ENCODE data around the gene STEAP3. TPM values are rescaled to one million over a fixed set of nuclear protein-coding genes. Genes with fewer than 3 reads are reported as not detected.
"Not testable (repeated sequence)": the region's sequence is repeated elsewhere in the genome, so short reads cannot be mapped to it uniquely, and the experiment has no call there.

Gene STEAP3
- total RNA-seq, 1 experiment from 2014 or later = 13.9 TPM

- no peak for DNase-seq (ENCODE audit: low read depth)
These were observed 38.0 kb downstream of the STEAP3 start for GRCh38 chr2:119261493-119262225.

- DNase-seq (ENCODE audit: low read depth) = no peak
These were observed 39.4 kb downstream of the STEAP3 start for GRCh38 chr2:119263025-119263424.

GRCh38 chr2:119263656-119264055, 40.0 kb downstream of the STEAP3 start:
- DNase-seq (ENCODE audit: low read depth) = no peak

GRCh38 chr2:119264781-119265692, 41.4 kb downstream of the STEAP3 start:
- peak; percentile 48 for DNase-seq (ENCODE audit: low read depth)

DNA sequence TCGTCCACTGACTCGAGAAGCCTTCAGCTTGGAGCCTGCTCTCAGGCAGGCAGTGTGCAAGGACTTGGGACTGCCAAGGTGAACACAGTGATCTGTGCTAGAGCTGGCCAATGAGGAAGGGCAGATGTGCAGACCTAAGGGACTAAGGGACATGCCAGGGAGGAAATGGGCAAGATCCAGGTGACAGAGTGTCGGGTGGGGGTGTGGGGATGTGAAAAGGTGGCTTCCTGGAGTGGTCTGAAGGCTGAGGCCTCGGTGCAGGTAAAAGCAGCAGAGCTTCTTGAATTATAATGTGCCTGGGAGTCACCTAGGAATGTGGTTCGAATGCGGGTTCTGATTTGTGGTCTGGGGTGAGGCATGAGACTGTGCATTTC, 42.0 kb downstream of the STEAP3 start:
- no peak for DNase-seq (ENCODE audit: low read depth)

GRCh38 chr2:119266091-119266589, 42.5 kb downstream of the STEAP3 start:
- no peak for DNase-seq (ENCODE audit: low read depth)

DNA sequence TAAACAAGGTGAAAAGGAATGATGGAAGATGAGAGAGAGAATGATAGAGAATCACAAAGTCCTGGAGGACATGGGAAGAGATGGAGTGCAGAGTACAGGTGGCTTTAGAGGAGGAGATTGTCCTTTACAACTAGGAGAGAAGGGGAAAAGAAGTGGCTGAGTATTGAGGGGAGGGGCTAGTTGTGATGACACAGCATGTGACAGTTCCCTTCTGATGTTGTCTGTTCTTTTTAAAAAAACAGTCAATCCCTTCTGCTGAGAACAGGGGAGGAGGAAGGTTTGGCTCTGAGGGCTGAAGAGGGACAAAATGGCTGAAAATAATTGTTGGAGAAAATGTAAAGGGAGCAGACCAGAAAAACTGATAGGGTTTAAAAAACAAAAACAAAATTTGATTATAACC, 44.0 kb downstream of the STEAP3 start:
- DNase-seq (ENCODE audit: low read depth) = no peak

DNA sequence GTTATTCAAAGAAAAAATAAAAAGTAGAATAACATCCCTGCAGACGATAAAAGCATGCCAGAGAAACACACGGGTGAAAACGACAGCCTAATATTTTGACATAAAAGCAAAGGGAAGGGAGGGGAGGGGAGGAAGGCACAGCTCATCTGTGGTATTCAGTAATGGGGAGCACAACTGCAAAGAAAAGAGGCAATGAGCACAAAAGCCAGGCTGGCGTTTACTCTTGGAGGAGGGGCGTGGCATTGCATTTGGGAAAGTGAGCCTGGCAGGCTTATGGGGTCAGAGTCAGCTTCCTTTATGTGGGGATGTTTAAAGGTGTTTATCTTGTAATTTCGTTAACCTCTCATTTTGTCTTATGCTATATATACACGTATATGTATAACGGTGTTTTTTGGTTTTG, 53.2 kb downstream of the STEAP3 start:
- DNase-seq (ENCODE audit: low read depth) = no peak

DNA sequence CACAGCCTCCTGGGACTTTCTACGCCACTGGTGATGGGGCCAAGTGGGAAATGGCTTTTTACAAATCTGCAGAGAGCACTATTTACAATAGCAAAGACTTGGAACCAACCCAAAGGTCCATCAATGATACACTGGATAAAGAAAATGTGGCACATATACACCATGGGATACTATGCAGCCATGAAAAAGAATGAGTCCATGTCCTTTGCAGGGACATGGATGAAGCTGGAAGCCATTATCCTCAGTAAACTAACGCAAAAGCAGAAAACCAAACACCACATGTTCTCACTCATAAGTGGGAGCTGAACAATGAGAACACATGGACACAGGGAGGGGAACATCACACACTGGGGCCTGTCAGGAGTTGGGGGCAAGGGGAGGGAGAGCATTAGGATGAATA, 54.8 kb downstream of the STEAP3 start:
- not testable (repeated sequence) for DNase-seq (ENCODE audit: low read depth)

DNA sequence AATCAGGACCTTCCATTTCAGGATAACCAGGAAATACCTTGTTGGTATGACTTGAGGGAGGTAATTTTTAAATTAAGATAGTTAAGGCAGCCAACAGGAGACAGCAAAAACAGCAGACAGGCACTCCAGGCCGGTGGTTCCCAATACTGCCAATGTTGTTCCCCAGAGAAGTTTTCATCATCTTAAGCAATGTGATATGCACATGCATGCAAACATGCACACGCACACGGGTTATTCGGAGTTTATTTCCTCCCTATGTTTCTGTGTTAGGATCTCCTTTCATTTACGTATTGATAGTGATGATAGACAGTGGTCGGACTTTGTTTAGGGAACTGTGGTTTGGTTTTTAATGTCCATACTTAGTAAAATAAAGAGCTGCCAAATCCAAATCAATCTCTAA, 55.3 kb downstream of the STEAP3 start:
- no peak for DNase-seq (ENCODE audit: low read depth)

DNA sequence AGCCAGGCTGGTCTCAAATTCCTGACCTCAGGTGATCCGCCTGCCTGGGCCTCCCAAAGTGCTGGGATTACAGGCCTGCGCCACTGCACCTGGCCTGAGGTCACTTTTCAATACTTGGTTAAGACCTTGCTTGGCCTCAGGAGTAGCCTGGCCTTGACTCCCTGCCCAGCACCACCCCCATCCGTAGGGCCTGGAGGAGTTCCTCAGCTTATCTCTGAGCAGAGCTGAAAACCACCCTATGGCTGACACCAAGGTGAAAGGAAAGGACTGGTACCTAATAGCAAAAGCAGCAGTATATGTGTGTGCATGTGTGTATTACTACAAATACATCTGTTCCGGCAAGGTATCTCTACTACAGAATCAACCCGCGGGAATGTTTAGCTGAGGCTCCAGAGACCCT, 56.0 kb downstream of the STEAP3 start:
- no peak for DNase-seq (ENCODE audit: low read depth)

DNA sequence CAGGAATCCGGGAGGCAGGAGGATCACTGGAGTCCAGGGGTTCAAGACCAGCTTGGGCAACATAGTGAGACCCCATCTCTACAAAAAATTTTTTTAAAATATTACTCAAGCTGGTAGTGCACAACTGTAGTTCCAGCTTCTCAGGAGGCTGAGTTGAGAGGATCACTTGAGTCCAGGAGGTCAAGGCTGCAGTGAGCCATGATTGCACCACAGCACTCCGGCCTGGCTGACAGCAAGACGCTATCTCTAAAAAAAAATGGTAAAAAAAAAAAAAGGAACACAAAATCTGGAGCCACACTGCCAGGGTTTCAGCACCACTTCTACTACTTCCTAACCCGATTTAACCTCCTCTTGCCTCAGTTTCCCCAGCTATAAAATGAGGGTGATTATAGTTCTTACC, 57.0 kb downstream of the STEAP3 start:
- no peak for DNase-seq (ENCODE audit: low read depth)

GRCh38 chr2:119282146-119282995, 58.7 kb downstream of the STEAP3 start:
- DNase-seq (ENCODE audit: low read depth) = no peak

- DNase-seq (ENCODE audit: low read depth) = peak; percentile 70
These were observed 59.4 kb downstream of the STEAP3 start for GRCh38 chr2:119282996-119283511.

GRCh38 chr2:119283873-119284331, 60.3 kb downstream of the STEAP3 start:
- peak; percentile 97 for DNase-seq (ENCODE audit: low read depth)

DNA sequence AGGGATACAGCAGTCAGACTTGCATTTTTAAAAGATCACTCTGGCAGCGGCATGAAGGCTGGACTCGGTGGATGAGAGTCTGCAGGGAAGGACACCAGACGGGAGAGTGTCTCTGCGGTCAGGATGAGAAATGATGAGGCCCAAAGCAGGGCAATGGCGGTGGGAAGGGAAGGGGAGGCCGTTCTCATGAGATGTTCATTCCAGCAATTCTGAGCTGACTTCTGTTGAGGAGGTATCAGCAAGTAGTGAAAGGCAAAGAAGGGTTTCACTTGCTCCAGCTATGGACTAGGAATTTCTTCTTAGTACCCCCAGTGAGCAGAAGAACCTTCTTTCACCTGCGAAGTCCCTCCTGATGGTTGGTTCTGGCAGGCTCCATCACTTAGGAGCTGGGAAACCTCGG, 63.0 kb downstream of the STEAP3 start:
- no peak for DNase-seq (ENCODE audit: low read depth)

- no peak for DNase-seq (ENCODE audit: low read depth)
These were observed 64.9 kb downstream of the STEAP3 start for GRCh38 chr2:119288576-119288975.

DNA sequence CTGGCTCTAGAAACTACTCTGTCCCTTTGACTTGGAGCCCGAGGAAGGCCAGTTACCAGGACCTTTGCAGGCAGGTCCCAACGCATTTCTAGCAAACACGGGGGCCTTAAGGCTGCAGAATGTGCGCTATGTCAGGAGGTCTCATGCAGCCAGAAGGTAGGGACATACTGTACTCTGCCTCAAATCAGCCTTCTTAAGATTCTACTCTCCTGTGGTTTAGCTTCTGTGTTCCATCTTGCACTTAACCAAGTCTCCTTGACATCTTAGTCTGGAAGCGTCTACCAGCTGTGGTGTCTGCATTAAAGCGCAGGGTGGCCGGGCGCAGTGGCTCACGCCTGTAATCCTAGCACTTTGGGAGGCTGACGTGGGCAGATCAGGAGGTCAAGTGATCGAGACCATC, 65.5 kb downstream of the STEAP3 start:
- DNase-seq (ENCODE audit: low read depth) = peak; percentile 27

GRCh38 chr2:119289642-119290041, 66.0 kb downstream of the STEAP3 start:
- DNase-seq (ENCODE audit: low read depth) = no peak

DNA sequence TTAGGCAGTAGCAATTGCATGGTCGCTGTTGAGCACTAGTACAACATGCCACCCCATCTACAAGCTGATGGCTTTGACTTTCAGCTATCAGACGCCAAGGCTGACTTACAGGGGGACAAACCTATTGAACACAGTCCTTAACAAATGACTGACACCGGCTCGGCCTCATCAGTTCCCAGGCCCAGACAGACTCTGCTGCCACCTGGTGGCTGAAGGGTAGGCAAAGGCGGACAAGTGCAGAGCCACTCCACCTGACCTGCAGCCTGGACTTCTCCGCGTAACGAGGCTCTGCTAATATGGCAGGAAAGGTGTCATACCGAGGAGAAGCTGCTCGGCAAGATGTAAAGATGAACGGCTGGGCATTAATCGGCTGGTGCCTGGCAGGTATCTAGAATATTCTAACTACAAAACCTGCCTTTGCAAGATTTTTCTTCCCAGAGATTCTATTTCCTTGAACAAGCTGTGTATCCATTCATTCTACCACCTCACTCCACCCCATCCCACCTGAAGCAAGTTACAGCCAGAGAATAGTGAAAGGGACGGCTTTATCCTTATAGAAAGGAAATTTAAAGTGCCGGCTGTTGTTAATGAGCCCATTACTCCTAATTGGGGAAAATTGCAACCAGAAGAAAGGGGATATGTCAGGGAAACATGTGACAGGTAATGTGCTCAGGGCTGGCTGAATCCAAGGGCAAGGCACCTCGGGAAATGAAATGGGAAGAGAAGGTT, 67.4 kb downstream of the STEAP3 start:
- peak; percentile 27 for DNase-seq (ENCODE audit: low read depth)
